ENCODE measurements around the gene AHSG.

AHSG gene

GRCh38 chr3:186646106-186646505 lies 33.2 kb downstream of the AHSG start:
- no peak for DNase-seq

- no peak for DNase-seq
Measured at GRCh38 chr3:186646841-186647240, 34.0 kb downstream of the AHSG start.

- DNase-seq = no peak
Measured at GRCh38 chr3:186648851-186649250, 36.0 kb downstream of the AHSG start.

- DNase-seq = no peak
Measured at GRCh38 chr3:186651678-186652215, 38.9 kb downstream of the AHSG start.

GRCh38 chr3:186653080-186653707 lies 40.3 kb downstream of the AHSG start:
- no peak for DNase-seq

GRCh38 chr3:186653984-186654383 lies 41.1 kb downstream of the AHSG start:
- DNase-seq = no peak

GRCh38 chr3:186663361-186664118 lies 50.7 kb downstream of the AHSG start:
- no peak for DNase-seq

GRCh38 chr3:186664119-186664495 lies 51.2 kb downstream of the AHSG start:
- DNase-seq = no peak

- no peak for DNase-seq
Measured at GRCh38 chr3:186664506-186664905, 51.6 kb downstream of the AHSG start.

GRCh38 chr3:186665625-186666188 lies 52.8 kb downstream of the AHSG start, which contains the start of gene HRG:
HRG (plus strand) TSS chr3:186666014; CDS start chr3:186666032, 18 bp downstream.
- DNase-seq = no peak

GRCh38 chr3:186668426-186668825 lies 55.6 kb downstream of the AHSG start:
- DNase-seq = no peak

- no peak for DNase-seq
Measured at GRCh38 chr3:186669378-186670084, 56.7 kb downstream of the AHSG start.

GRCh38 chr3:186670155-186670554 lies 57.3 kb downstream of the AHSG start:
- no peak for DNase-seq
